NCI-H1436 (cell line): ENCODE results near the gene VWF.

Experiments used
- DNase-seq: peaks from one replicate; lab custom pipeline; 2025; lab: John Stamatoyannopoulos, UW

Gene VWF

DNA sequence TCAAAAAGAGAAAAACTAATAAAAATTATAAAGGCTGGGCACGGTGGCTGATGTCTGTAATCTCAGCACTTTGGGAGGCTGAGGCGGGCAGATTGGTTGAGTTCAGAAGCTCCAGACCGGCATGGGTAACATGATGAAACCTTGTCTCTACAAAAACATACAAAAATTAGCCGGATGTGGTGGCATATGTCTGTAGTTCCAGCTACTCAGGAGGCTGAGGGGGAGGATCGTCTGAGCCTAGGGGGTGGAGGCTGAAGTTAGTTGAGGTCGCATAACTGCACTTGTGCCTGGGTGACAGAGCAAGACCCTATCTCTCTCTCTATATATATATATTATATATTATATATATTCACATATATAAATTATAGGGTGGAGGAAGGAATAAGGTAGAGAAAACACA lies 146.9 kb downstream of the VWF start:
- DNase-seq = no peak

DNA sequence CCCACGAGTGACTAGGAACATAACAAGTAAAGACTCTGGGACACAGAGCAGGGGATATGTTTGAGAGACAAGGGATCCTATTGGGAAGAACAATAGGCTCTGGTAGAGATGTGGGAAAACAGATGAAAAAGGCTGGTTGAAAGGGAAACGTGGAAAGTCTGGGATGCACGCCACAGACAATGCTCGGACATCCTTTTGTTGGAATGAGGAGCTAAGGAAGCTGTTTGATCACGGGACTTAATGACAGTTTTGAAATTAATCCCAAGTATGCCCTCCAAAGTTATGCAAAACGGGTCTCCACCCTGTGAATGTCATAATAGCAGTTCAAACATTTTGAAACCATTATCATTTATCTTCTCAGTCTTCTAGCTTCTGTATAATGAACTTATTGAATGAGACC lies 147.8 kb downstream of the VWF start:
- DNase-seq = no peak

DNA sequence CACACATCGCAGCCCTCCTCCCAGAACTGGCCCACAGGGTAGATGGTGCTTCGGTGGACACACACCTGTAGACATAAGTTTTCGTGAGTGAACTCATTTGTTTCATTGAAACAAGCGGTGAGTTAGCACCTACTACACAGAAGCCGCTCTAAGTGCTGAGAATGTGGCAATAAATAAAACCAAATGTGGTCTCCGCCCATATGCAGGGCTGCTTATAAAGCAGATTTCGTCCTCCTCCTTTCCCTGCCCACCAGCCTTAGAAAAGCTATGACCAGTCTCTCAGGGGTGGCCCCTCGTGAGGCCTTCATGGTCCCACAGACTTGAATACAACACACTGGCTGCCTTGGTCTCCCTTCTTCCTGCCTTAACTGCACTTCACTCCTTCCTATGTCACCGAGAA lies 148.3 kb downstream of the VWF start:
- DNase-seq = no peak

DNA sequence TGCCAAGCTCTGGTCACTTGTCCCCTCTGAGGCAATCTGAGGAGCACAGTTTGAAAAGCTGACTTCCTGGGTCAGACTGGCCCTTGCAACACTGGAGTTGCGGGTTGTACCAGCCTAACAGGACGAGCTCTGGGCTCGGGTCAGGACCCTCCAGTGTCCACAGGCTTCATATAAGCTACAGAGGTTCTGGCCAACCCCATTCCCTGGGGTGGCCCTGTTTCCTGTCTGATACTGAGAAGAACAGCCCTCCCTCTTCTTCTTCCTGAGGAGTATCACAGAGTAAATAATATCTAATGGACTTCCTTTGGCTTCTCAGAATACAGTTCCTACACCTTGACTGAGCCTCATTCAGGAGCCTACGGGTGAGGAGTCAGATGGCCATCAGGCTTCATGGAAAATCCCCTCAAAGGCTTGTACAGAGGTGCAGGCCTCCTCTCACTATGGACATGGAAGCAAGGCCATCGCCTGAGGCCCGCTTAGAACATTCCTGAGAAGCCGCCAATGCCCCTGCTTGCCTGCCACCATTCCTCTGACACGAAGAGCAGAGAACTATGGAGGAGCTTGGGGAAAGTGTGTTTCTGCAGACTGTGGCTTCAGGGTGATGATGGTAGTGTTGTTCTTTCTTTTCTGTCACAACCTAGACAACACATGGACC lies 150.9 kb downstream of the VWF start:
- DNase-seq = no peak

DNA sequence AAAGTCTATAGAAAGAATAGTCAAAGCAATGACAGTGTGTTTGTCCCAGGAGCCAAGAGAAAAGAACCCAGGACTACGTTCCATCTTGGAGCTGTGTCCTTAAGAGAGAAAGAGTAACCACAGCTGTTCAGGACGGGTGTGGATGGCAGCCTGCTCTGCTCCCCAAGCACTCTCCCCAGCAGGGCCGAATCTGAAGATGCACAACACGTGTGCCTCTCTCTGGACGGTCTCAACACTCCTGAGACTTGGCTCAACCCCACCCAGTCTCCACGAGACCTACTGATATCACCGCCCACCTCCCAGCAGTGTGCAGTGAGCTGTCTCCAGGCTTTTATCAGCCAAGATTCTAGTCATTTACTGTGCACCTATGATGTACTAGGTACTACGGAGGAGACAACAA lies 152.1 kb downstream of the VWF start:
- no peak for DNase-seq

DNA sequence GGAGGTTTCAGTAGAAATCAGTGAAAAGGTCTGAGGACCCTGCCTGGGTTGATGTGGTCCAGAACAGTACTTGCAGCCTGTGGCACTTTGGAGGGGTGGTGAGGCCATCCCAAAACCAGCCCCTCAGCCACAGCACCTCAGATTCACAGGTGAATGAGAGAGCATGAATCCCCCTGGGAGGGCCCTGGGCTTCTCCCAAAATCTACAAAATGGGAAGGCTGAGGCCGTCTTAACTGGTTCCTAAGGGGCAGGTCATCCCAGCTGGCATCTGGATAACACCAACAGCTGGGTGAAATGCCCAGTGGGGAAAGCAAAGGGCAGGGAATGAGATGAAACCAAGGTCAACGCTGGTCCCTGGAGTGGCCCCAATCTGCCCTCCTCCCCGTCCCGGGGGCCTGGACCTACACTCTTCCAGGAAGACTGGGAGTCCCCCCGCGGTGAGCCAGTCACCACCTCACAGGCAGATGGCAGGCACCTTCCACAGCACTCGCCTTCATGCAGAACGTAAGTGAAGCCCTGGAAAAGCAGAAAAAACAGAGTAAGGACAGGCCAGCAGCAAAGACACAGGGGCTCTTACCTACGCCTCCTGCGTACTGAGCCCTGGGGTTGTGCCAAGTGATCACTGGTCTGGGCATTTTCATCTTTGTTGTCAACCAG lies 153.1 kb downstream of the VWF start:
- no peak for DNase-seq

DNA sequence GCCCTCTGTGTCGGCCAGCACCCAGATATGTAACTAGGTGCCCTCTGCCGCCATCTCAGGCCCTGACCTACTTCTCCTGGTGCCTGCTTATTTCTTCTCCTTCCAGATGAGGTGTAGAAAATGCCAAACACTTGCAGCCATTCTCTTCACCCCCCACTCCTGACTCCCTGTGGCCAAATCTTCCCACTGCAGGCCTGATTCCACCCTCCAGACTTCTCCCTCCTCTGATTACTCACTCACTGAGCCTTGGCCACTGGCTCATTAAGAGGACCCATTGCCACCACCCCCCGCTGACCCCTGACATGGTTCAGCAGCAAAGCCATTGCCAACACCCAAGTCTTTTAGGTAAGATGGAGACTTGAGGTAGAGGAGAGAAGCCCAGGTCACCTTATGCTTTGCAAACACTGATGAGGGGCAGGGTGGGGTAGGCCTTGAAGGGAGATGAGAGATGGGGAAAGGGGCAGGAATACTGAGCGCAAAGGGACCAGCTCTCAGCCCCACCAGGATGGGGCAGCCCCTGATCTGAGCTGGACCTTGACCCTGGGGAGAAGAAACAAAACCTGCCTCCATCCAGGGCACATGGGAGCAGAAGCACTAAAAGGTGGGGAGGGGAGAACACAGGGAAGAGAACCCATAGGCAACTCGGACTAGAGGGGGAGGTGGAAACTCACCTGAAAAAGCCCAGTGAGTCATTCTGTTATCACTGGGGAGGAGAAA lies 154.3 kb downstream of the VWF start:
- DNase-seq = no peak

DNA sequence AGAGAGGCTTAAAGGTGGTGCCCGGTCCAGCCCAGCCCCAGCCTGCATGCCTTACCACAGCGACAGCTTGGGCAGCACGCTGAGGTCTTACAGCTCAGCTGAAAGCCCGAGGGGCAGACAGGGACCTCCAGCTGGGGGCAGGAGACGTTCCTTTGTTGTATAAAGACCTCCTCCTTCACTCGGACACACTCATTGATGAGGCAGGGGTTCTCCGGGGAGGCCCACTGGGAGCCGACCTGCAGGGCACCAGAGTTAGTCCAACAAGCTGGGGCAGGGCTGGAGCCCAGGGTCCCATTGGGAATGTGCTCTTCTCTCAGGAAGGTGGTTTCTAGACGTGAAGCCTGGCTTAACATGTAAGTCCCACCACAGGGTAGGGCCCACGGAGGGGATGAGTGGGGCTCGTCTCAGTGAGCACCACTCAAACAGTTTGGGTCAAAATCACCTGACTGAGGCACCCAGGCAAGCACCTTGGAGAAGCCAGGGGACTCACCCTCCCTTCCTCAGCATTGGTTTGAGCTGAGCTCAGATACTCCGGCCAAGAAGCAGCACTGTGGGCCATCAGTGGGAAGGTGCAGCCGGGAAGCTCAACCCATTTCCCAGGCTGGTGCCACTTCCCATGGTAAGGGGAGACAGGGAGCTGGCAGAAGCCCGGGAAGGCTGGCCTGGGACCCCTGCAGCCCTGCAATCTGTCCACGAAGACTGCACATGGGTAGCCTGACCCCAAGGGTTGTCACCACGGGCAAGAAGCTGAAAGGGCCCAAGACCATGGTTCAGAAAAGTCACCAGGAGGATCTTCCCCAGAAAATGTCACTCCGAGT lies 155.1 kb downstream of the VWF start:
- no peak for DNase-seq

DNA sequence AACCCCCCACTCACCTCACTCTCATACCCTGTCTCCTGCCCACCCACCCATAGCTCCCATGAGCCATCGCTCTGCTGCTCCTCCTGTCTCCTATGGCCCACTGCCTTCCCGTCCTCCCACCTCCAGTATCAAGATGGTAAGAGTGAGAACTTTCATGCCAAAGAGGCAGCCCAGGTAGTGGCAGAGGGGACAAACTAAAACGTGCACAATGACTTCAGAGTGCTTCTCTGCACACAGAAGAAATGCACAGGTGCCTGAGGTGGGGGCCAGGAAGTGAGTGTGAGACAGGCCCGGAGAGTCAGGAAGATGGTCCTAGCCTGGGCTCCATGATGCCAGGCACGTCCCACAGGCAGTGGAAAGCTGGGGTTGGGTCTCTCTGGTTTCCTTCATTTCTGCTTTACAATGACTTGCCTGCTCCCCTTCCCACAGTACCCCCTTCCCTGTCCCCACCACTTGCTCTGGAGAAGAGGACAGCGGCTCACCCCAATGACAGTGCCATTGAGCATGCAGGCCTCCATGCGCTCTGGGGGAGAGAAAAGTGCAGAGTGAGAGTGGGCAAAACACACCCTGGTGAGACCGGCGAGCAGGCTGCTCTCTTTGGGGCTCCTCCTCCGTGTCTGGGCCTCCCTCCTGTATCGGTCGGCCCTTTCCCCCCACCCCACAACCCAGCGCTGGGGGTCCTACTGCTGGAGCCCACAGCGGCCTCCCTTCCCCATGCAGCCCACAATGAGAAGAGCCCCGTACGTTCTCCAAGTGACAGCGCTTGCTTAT lies 156.6 kb downstream of the VWF start:
- no peak for DNase-seq

DNA sequence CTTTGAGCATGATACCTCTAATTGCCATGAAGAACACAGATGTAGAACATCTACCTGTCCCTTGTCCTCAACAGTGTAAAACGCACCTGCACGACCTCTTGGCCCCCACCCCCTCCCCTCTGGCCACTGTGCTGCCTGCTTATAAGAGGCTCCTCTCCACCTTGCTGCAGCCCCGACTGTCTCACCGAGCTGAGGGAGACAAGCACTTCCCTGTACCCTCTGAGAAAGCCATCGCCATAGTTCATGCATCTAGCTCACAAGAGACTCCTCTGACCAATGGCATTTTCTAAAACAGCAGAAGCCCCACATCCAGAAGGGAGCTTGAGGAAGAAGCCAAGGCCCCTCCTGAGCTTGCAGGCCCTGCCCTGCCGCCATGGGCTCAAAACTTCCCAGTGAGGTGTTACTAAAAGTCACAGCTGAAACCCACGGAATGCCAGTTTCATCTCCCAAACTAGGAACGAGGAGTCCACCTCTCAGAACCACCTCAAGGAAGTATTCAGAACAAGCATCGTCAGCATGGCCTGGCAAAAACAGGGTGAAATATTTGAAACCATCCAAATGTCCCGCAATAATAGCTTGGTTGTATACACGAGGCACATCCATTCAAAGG lies 157.9 kb downstream of the VWF start:
- no peak for DNase-seq

DNA sequence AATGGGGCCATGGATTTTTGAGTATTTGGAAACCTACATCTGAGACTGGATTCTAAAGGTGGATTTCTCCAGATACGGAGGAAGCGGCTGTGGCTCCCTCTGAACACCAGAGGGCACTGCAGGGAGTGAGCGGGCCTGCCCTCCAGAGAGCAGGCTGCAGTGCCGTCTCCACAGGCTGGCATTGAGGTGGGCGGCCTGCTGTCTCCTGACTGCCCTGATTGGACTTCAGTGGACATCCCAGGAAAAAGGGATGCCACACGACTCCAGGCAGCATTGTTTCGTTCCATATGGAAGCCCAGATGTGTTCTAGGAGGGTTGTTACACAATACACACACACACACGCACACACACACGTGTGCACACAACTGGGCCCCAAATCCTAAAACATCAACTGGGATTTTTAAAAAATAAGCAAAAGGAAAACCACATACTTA lies 158.5 kb downstream of the VWF start:
- peak; percentile 12 for DNase-seq

DNA sequence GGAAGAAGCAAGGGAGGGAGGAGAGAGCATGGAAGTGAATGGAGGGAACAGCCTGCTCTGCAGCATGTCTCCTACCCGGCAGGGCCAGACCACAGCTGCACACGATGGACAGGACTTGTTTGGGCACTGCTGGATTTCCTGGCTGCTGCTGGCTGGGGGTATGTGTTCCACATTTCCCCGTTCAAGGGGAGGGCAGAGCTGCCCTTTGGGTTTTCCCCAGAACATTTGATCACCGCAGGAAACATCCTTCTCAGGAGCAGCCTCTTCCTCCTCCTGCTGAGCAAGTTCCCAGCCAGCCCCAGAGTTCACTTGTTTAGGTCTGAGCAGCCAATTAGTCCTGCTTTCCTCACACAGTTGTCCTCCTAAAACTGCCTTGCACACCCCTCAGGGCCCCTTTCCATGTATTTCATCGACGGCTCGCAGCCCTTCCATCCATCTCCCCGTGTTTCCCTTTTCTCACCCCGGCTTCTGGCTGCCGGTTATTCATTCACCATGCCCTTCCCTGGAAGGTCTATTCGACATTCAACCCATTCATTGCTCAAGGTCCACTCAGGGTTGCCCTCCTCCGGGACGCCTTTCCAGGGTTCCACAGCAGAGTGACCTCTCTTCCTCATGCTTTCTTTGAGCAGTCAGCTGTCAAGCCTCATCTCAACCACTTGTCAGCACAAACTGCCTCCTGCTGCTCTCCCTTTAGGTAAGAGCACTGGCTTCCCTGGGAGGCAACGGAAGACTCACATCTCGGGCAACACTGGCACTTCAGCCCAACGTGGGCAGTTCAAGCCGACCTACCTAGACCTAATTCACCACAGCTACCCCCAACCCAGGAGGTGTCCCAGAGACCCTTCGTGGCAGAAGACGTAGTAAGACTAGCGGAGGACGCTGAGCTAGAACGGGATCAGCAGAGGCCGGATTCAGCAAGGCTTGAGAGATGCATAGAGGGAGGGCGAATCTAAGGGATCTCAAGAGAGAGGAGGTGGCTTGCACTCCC lies 159.3 kb downstream of the VWF start:
- DNase-seq = no peak

DNA sequence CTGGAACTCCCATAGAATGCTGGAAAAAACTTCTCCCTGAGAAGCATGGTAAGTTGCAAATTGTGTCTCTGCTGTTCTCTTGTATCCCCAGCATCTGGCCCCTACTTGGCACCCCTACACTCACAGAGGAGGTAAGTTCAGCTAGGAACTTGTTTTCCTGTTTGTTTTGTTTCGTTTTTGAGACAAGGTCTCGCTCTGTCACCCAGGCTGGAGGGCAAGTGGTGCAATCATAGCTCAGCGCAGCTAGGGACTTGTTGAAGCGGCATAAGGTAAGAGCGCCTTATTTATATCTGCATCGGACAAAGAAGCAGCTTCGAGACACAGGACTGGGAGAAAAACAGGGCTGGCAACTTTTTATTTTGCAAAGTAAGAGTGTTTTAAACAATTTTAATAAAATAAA lies 161.0 kb downstream of the VWF start:
- DNase-seq = no peak

DNA sequence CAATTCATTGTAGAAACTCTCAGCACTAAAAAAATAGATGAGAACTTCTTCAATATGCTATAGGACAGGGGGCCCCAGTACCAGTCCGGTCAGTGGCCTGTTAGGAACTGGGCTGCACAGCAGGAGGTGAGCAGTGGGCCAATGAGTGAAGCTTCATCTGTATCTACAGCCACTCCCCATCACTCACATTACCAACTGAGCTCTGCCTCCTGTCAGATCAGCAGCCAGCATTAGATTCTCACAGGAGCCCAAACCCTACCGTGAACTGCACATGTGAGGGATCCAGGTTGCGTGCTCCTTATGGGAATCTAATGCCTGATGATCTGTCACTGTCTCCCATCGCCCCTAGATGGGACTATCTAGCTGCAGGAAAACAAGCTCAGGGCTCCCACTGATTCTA lies 163.7 kb downstream of the VWF start:
- DNase-seq = no peak

DNA sequence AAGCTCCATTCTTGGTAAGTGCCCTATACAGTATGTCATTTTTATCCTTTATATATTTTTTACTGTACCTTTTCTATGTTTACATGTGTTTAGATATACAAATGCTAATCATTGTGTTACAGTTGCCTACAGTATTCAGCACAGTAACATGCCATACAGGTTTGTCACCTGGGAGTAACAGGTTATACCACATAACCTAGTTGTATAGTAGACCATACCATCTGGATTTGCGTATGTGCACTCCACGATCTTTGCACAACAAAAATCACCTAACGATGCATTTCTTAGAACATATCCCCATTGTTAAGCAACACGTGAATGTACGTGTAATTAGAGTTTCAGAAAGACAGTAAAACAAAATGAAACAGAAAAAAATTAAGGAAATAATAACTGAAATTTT lies 167.5 kb downstream of the VWF start:
- DNase-seq = no peak

DNA sequence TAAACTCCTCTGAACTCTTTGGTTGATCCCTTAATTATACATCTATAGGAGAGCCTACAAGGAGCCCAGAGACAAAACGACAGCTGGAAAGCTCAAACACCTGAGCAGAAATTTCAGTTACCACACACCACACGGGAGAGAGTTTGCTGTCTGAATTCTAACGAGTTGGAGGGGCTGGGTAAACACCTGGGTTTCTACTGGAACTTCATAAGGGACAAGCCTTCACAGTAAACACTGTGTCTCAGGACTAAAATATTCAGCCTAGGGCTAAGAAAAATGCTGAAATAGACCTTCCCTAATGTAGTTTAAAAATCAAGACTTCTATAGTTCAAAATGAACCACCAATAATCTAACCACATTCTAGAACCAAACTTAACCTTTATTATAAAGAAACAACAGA lies 169.8 kb downstream of the VWF start:
- DNase-seq = no peak

DNA sequence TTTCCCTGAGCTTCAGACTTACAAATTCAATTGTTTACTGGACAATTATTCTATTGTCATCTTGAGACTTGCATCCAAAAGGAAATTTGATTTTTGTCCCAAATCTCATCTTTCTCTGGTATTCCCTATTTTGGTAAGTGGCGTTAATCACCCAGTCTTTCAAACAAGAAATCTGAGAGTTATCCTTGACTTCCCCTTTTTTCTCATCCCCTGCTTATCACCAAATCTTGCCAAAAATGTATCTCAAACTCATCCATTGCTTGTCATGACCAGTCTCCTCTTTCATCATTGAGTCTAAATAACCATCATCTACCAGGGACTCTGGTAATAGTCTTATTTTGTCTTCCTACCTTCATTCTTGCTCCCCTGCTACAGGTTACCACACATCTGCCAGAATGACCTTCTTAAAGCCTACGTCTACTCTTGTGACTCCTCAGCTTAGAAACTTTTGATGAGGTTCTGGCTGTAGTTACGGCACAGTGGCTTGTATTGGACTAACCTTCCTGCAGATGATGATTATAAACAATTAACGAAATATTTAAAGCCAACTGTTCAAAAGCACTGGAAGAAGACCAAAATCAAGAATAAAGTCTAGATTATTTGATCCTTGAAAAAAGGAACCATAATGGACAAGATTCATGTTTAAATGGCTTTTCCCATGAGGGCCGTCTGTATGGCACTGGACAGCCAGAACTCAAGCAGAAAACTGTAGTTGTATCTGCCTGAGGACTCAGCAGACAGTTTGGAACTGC lies 170.5 kb downstream of the VWF start:
- DNase-seq = no peak

DNA sequence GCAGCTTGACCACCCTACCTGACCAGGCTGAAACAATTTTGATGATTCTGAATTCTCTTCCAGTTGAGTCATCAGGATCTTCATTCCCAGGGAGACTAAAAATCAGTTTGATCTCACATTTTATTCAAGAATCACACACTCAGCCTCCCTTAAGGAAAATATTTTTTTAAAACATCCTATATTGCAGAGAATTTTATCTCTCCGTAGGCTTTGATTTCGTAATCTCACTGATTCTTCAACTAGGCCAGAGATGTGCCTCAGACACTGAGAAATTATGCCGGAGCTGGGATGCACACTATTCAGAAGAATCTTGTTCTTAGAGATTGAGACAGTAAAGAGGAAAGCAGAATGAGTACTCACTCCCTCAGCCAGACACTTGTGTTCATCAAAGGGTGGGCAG lies 172.4 kb downstream of the VWF start:
- no peak for DNase-seq

DNA sequence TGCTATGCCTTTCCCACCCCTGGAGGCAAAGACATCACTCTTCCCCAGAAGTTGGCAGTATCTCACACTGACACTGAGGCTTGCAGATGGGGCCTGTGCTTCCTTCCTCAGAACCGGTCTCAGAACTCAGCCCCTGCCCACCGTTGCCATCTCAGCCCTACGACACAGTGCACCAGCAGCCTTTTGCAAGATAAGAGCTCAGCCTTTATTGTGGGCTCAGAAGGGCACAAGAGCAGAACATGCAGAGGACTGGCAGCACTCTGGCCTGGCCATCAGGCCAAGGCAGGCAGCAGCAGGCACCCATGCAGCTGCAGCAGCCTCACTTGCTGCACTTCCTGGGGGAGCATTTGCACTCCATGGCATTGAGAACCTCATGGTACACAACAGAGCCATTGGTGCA lies 175.8 kb downstream of the VWF start:
- DNase-seq = no peak
